GM12891 (cell line): ENCODE data around the gene ADIG. TPM values are rescaled to one million over a fixed set of nuclear protein-coding genes. Genes with fewer than 3 reads are reported as not detected.

Experiments used
- DNase-seq: peaks from one replicate; pipeline ENCODE4 v3.0.0; 2011; ENCODE audit warnings: low spot score; ENCODE audit not compliant: insufficient read length
- FAIRE-seq: peaks from 2 replicates; lab custom pipeline; 2011; peaks lifted over from hg19 to GRCh38; lab: Jason Lieb, UNC
- PAX5 ChIP-seq: IDR thresholded peaks from 2 replicates; pipeline ENCODE4 v1.6.1; 2011; ENCODE audit warnings: low read length, moderate library complexity, mild to moderate bottlenecking; ENCODE audit not compliant: insufficient read depth, severe bottlenecking
- POLR2A ChIP-seq: IDR thresholded peaks from 2 replicates; pipeline ENCODE4 v1.6.1; 2011; ENCODE audit warnings: low read depth, low read length, control low read depth
- POLR2AphosphoS5 ChIP-seq: IDR thresholded peaks from 2 replicates; pipeline ENCODE4 v1.6.1; 2011; ENCODE audit warnings: low read depth, low read length, control low read depth
- POU2F2 ChIP-seq: IDR thresholded peaks from 2 replicates; pipeline ENCODE4 v1.6.1; 2011; ENCODE audit warnings: low read depth, mild to moderate bottlenecking, control low read depth, low read length, moderate library complexity
- SPI1 ChIP-seq: IDR thresholded peaks from 2 replicates; pipeline ENCODE4 v1.6.1; 2011; ENCODE audit warnings: low read depth, low read length, control low read depth
- TAF1 ChIP-seq: IDR thresholded peaks from 2 replicates; pipeline ENCODE4 v1.6.1; 2011; ENCODE audit warnings: low read depth, low read length, control low read depth
- polyA plus RNA-seq: library from polyadenylated mRNA; unstranded; fragments of >200 nt; gene quantifications from one replicate; pipeline ENCODE4 v1.2.1, GENCODE V29; 2012; ENCODE audit warnings: low read depth, missing spikeins, inconsistent platforms; ENCODE audit not compliant: missing spikeins

Gene ADIG
- not detected for polyA plus RNA-seq

DNA sequence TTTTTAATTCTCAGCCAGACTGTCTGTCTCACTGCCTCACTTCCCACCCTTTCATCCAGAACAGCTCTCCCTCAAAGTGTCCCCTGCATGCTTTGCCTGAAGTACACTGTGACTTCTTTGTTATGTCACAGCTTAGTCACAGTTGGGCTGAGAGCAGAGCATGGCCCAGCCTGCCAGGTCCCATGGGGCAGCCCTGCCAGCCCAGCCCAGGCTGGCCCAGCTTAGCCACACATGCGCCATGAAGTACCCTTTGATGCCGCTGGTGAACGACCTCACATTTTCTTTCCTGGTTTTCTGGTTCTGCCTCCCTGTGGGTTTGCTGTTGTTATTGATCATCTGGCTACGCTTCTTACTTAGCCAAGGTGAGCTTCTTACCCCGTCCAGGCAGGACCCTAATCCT is at the start of gene ADIG:
ADIG (plus strand) TSS at position 185 of the 400 bp plus-strand sequence; CDS start at position 239, 54 bp downstream.
- FAIRE-seq (no peak), DNase-seq (no peak)
- TF ChIP-seq POLR2AphosphoS5 (no peak), TAF1 (no peak), PAX5 (no peak), POLR2A (no peak), SPI1 (no peak), POU2F2 (no peak)

DNA sequence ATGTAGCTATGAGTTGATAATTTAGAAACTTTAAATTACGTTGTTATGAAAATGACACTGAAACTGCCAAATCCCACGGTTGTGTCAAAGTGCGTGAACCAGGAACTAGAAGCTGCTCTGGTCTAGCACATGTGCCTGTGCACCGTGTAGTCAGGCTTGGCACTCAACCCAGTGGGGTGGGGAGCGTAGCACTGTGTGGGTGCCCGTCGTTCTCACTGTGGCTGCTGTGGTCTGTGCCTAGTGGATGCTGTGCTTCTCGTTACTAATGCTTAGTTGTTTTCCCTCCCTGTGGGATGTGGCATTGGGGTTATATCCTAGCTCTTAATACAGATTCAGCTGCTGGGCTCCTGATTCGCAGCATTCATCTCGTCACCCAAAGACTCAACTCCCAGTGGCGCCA is 46.2 kb upstream of the ADIG start:
- peak; percentile 59 for FAIRE-seq
- DNase-seq, result no peak
- no peak for TF ChIP-seq PAX5
- no peak for TF ChIP-seq POU2F2
- no peak for TF ChIP-seq TAF1
- TF ChIP-seq POLR2AphosphoS5, result no peak
- TF ChIP-seq POLR2A, result no peak
- TF ChIP-seq SPI1, result no peak

DNA sequence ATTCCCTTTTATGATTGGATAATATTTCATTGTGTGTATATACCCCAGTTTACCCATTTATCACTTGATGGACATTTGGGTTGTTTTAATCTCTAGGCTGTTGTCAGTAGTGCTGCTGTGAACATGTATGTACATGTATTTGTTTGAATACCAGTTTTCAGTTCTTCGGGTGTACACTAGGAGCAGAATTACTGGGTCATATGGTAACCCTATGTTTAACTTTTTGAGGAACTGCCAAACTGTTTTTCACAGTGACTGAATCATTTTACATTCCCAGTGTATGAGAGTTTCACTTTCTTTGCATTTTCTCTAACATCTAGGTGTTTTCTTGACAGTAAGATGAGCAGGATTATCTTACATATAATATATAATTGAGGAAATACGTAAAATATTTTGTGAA is 44.7 kb upstream of the ADIG start:
- no peak for FAIRE-seq
- TF ChIP-seq POLR2AphosphoS5 (no peak), POLR2A (no peak), TAF1 (no peak), PAX5 (no peak), SPI1 (no peak), POU2F2 (no peak)
- DNase-seq, result no peak

DNA sequence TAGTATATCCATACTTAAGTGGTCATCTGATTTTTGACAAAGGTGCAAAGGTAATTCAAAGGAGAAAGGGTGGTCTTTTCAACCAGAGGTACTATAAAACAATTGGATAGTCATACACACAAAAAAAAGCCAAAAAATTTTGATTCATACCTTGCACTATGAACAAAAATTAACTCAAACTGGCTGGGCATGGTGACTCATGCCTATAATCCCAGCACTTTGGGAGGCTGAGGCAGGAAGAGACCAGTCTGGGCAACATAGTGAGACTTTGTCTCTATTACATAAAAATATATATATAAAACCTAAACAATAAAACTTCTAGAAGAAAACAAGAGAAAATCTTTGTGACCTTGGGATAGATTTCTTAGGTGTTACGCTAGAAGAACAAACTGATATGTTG is 43.8 kb upstream of the ADIG start:
- FAIRE-seq (no peak), DNase-seq (no peak)
- TF ChIP-seq SPI1 (no peak), TAF1 (no peak), PAX5 (no peak), POLR2AphosphoS5 (no peak), POLR2A (no peak), POU2F2 (no peak)

DNA sequence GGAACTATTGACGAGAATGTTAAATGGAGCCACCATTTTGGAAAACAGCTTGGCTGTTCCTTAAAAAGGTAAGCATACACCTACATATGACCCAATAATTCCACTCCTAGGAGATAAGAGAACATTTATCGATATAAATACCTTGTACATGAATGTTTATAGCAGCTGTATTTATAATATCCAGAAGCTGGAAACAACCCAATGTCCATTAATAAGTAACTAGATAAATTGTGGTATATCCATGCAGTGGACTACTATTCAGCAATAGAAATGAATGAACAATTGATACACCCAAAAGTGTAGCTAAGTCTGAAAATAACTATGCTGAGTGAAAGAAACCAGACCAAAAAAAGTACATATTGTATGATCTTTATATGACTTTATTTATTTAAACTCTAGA is 42.2 kb upstream of the ADIG start:
- DNase-seq, result no peak
- no peak for TF ChIP-seq PAX5
- TF ChIP-seq POLR2A, result no peak
- TF ChIP-seq TAF1, result no peak
- TF ChIP-seq POU2F2, result no peak
- TF ChIP-seq SPI1, result no peak
- TF ChIP-seq POLR2AphosphoS5, result no peak
- no peak for FAIRE-seq

DNA sequence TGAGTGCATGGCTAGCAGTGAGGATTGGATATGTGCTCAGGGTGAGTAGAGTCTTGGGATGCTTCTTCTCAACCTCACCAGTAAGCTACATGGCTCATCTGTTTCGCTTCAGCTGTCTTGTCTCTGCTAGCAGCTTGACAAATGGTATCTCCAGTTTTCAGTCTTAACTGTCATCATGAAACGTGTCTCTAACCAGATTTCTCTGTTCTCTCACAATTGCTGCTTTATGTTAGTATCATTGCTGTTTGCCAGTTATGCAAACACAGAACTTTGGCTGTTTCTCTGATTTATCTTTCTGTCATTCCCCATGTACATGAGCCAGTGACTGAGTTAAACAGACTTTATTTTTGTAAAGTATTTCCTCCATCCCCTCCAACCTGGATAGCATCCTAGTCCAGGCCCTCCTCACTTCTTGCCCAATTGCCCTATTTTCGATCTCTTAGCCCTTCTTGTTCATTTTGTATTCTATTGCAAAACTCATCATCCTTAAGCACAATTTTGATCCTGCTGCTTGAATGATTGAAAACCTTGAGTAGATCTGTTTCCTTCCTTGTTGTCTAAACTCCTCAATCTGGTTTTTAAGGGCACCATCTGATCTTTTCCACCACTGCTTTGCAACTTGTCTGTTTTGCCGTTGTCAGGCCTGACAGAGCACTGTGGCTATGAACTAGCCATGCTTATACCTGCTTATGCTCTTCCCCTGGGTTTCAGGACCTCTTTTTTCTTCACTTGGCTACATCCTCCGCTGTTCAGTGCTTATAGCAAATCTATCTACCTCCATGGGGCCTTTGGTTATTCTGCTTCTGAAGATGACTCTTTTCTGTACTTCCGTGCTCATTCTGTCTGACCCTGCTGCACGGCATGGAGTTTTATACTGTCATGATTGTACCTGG is 37.7 kb upstream of the ADIG start:
- TF ChIP-seq PAX5 (no peak), SPI1 (peak; percentile 50)
- peak; percentile 40 for FAIRE-seq
- DNase-seq, result peak; percentile 6

DNA sequence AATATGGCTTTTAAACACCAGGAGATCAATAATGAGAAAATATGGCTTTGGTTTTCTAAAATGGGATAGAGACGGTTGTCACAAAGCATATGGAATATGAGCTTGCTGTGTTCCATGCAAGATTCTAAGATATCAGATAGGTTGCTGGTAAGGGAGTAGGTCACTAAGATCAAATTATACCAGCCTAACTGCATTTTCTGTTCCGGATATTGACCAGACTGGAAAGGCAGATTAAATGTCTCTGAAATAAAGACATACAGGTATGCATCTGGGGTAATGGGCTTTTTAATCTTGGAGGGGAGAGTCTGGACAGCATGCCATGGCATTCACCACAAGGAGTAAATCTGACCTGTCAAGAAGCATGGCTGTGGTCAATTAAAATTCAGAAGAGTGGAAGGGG is 35.2 kb upstream of the ADIG start:
- no peak for TF ChIP-seq SPI1
- TF ChIP-seq POLR2A, result no peak
- no peak for TF ChIP-seq POLR2AphosphoS5
- no peak for TF ChIP-seq POU2F2
- no peak for TF ChIP-seq PAX5
- TF ChIP-seq TAF1, result no peak
- DNase-seq (no peak), FAIRE-seq (no peak)

DNA sequence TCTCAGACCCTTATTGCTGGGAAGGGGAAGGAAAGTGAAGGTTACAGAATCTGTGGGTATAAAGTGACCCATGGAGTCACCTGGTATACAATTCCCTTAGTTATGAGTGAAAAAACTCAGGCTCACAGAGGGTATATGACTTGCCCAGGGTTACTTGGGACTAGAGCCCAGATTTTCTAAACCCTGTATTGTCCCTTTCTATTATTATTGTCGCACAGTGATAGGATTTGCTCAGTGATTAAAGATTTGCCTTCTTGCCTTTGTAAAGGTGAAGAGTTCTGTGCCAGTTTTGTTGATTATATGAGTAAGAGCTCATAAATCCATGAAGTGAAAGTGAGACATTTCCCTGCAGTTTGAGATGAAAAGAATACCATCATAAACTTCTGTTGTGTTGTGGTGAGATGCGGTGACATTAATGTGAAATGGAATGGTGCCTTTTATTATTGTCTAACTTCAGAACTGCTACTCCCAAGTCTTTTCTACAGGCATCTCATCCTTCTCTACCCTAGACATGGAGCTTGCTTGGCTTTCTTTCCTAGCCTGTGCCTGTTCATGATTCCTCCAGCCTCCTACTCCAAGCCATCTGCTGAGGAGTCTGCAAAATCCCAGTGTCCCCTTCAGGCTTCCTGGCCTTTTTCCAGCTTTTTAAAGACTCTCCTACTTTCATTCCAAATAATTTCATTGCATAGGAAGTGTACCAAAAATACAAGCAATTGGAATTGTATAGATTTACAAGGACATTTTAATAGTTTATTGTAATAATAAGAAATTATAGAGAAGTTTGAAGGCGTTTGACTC is 33.5 kb upstream of the ADIG start:
- no peak for FAIRE-seq
- DNase-seq, result no peak
- no peak for TF ChIP-seq TAF1
- TF ChIP-seq PAX5, result no peak
- no peak for TF ChIP-seq POLR2A
- no peak for TF ChIP-seq POLR2AphosphoS5
- no peak for TF ChIP-seq SPI1
- TF ChIP-seq POU2F2, result no peak

DNA sequence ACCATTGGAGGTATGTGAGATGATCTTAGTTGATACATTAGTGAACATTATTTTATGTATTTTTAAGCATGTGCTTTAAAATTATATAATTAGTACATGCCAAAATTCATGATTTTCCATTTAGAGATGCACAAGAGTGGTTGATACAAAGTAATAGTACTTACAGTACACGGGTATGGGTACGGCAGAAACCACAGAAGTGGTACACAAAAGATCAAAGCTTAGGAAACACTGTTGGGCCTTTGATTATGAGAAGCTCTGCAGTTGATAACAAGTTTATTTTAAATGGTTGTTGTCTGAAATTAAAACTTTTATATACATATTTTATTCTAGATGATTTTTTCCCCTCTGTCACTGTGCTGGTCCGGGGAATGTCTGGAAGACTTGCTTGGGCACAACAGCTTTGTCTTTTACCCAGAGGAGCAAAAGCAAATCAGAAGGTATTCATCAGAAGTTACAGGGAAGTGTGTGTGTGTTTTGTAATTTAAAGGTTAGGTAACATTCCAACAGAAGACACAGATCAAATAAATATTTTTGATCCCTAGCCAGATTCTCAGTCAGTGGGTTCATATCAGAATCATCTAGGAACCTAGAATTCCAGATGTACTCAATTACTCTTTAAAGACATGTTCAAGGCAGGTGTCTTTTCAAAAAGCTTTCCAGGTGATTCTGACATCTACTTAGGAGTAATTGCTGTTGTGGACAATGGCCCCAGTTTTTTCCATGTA is 32.5 kb upstream of the ADIG start:
- FAIRE-seq, result no peak

More for the DNA sequence above, 32.5 kb upstream of the ADIG start:
- TF ChIP-seq TAF1 (no peak), POLR2A (no peak), PAX5 (no peak), SPI1 (no peak), POU2F2 (no peak), POLR2AphosphoS5 (no peak)
- no peak for DNase-seq
